ENCODE measurements around the gene GRM1.

DNA sequence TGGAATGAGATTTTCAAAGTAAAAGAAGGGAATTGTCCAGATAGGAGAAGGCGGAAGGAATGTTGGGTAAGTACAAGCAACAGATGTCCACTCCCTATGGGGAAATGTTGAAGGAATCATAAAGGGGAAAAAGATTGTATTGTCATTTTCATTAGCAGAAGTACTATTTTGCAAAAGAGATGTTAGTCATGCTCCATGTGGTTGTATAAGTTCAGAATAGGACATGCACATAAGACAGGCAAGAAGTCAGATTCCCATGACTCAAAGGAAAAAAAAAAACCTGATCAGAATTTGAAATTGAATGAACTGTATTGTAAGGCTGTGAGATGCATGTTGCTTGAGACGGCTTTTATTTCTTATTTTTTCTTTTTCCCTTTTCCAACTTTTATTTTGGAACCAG, 36.8 kb downstream of the GRM1 start:
- TF ChIP-seq, protein P1, sequence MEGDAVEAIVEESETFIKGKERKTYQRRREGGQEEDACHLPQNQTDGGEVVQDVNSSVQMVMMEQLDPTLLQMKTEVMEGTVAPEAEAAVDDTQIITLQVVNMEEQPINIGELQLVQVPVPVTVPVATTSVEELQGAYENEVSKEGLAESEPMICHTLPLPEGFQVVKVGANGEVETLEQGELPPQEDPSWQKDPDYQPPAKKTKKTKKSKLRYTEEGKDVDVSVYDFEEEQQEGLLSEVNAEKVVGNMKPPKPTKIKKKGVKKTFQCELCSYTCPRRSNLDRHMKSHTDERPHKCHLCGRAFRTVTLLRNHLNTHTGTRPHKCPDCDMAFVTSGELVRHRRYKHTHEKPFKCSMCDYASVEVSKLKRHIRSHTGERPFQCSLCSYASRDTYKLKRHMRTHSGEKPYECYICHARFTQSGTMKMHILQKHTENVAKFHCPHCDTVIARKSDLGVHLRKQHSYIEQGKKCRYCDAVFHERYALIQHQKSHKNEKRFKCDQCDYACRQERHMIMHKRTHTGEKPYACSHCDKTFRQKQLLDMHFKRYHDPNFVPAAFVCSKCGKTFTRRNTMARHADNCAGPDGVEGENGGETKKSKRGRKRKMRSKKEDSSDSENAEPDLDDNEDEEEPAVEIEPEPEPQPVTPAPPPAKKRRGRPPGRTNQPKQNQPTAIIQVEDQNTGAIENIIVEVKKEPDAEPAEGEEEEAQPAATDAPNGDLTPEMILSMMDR (IDR thresholded peaks at IDR 0.05) = no peak
- TF ChIP-seq POLR2A (IDR thresholded peaks at IDR 0.05) = no peak

Data from ovary (tissue), 3 donors.